Bronchial epithelial cell (primary cell): Measurements from ENCODE around the gene FAM13B. TPM values are rescaled to one million over a fixed set of nuclear protein-coding genes. Genes with fewer than 3 reads are reported as not detected.
A peak's percentile ranks its signal among the peaks of the same experiment; 100 is the strongest.
"Not testable (repeated sequence)": the region's sequence is repeated elsewhere in the genome, so short reads cannot be mapped to it uniquely, and the experiment has no call there.

ENCODE experiments used
- DNase-seq: peaks from one replicate; pipeline ENCODE4 v3.0.0-alpha.2; 2010; ENCODE audit warnings: low read depth
- FAIRE-seq: peaks from 2 replicates; lab custom pipeline; 2011; peaks lifted over from hg19 to GRCh38; lab: Jason Lieb, UNC
- H3K27me3 ChIP-seq: 2 replicates; pipeline ENCODE4 v1.5.1; 2011; ENCODE audit warnings: low read length; ENCODE audit not compliant: control insufficient read depth, insufficient read depth
- H3K36me3 ChIP-seq: 2 replicates; pipeline ENCODE4 v1.5.1; 2011; ENCODE audit warnings: low read length; ENCODE audit not compliant: control insufficient read depth, insufficient read depth
- H3K4me3 ChIP-seq: 2 replicates; pipeline ENCODE4 v1.5.1; 2011; ENCODE audit warnings: mild to moderate bottlenecking, low read depth, low read length, control low read depth
- total RNA-seq: library from RNA; depleted of rRNA; stranded (reverse); fragments of >200 nt; gene quantifications from 2 replicates; pipeline ENCODE4 v1.2.1, GENCODE V29; 2014
- TF ChIP-seq, protein P1 (sequence below): IDR thresholded peaks from 2 replicates; pipeline ENCODE4 v1.5.1; 2011; ENCODE audit warnings: mild to moderate bottlenecking, moderate library complexity, low read length, control low read depth, inconsistent platforms; ENCODE audit not compliant: insufficient read depth, severe bottlenecking

Gene FAM13B
- total RNA-seq, 1 donor from 2014 or later = 10.5 TPM

DNA sequence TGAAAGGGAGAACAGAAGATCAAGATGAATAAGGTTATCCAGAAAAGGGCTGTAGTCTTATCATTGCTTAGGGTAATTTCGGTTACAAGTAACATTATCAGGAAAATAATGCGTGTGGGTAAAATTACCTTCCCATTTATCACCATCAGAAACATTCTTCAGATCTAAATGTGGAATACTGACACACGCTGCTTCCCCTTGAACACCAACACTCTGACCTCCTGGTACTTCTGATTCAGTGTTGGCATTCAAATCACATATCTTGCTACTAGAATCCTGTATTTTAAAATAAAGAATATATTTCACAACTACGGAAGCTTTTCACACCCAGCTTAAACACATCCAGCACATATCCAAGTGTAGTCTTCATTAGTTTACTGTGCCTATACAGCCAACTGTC is 73.4 kb downstream of the FAM13B start:
- no peak for DNase-seq
- FAIRE-seq = no peak
- peaks cover 2% of the 10 kb centered on the region for H3K36me3 ChIP-seq
- H3K27me3 ChIP-seq = no peaks in the 10 kb centered on the region
- H3K4me3 ChIP-seq = no peak overlapping the region
- TF ChIP-seq, protein P1, sequence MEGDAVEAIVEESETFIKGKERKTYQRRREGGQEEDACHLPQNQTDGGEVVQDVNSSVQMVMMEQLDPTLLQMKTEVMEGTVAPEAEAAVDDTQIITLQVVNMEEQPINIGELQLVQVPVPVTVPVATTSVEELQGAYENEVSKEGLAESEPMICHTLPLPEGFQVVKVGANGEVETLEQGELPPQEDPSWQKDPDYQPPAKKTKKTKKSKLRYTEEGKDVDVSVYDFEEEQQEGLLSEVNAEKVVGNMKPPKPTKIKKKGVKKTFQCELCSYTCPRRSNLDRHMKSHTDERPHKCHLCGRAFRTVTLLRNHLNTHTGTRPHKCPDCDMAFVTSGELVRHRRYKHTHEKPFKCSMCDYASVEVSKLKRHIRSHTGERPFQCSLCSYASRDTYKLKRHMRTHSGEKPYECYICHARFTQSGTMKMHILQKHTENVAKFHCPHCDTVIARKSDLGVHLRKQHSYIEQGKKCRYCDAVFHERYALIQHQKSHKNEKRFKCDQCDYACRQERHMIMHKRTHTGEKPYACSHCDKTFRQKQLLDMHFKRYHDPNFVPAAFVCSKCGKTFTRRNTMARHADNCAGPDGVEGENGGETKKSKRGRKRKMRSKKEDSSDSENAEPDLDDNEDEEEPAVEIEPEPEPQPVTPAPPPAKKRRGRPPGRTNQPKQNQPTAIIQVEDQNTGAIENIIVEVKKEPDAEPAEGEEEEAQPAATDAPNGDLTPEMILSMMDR = no peak

DNA sequence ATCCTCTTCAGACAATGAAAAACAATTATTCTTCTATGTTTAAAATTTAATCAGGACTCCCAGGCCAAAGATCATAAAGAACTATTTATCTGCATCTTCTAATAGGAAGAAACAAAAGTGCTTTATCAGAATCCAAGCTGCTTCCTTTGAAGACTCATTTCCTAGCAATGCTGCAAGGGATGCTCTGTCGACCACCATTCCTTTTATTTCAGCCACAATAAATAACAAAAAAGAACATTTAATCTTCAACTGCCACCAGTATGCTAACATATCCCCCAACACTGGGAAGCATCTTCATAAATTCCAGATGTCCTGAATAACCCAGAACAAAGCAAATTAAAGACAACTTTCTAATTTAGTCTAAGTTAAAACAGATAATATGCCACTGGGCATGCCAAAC is 74.9 kb downstream of the FAM13B start:
- DNase-seq (no peak), FAIRE-seq (no peak)
- TF ChIP-seq, protein P1 = no peak
- Histone ChIP-seq H3K36me3 (peaks cover 5% of the 10 kb centered on the region), H3K4me3 (no peak overlapping the region), H3K27me3 (no peaks in the 10 kb centered on the region)

DNA sequence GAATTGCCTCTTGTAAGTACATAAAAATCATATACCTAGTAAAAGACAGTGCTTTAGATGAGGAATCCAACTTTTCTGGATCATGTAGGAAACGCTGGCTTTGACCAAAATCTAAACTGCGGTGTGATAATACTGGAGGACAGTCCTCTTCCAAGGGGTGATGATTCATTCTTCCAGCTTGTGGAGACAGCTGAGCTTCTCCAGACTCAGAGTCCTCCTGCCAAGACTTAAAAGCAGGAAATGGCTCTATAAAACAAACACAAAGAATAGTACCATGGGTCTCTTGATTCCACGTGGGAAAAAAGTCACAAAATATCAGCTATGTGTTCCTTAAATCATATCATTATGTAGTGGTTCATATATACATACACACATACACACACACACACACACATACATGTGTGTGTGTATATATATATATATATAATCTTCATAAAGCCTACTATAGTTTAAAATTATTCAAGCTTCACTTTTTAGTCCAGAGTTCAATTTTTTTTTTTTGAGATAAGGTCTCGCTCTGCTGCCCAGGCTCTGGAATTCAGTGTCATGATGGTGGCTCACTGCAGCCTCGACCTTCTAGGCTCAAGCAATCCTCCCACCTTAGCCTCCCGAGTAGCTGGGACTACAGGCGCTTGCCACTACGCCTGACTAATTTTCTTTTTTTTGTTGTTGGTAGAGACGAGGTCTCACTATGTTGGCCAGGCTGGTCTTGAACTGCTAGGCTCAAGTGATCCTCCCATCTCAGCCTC is 78.6 kb downstream of the FAM13B start:
- peaks cover 7% of the 10 kb centered on the region for H3K36me3 ChIP-seq
- no peaks in the 10 kb centered on the region for H3K27me3 ChIP-seq
- DNase-seq (peak; percentile 54), FAIRE-seq (no peak)
- TF ChIP-seq, protein P1 = no peak
- no peak overlapping the region for H3K4me3 ChIP-seq

DNA sequence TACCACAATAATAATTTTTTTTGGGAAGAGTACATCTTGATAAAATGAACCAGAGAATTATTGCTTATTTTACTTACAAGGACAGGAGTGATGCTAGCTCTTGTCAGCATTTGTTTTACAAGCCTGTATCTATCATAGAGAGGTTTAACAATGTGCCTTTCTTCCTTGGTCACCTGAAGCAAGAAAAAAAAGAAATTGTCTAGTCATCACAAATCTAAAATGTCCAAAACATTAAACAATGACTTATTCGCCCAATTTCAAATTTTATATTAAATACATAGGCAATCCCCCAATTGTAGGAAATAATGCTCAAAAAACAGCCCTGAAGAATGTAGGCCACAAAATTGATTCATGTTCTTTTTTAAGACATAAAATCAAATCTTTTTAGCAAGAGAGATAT is 87.1 kb downstream of the FAM13B start:
- Histone ChIP-seq H3K4me3 (no peak overlapping the region), H3K36me3 (peaks cover 14% of the 10 kb centered on the region), H3K27me3 (no peaks in the 10 kb centered on the region)
- FAIRE-seq (no peak), DNase-seq (no peak)
- TF ChIP-seq, protein P1 = no peak

DNA sequence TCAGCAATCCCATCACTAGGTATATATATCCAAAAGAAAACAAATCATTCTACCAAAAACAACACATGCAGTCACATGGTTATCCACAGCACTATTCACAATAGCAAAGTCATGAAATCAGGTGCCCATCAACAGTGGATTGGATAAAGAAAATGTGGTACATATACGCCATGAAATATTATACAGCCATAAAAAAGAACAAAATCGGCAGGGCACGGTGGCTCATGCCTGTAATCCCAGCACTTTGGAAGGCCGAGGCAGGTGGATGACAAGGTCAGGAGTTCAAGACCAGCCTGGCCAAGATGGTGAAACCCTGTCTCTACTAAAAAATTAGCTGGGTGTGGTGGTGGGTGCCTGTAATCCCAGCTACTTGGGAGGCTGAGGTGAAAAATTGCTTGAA is 88.6 kb downstream of the FAM13B start:
- H3K4me3 ChIP-seq, FAIRE-seq, DNase-seq, H3K27me3 ChIP-seq: not testable (repeated sequence)
- H3K36me3 ChIP-seq = peaks cover 15% of the 10 kb centered on the region

DNA sequence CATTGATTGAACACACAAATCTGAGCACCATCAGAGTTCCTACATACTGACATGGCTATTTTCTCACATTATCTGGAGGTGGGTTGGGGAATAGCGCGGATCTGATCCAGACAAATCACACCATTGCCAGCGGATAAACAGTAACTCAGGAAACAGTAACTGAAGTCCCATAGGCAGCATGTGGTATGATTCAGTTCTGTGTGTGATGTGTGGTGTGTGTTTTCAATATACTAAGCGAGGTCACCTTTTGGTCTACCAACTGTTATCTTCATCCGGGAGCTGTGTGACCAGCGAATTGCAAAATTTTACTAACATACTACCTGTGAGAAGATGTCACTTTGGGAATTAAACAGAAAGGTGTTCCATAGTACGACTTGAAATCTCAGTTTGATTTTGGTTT is 93.5 kb downstream of the FAM13B start:
- no peaks in the 10 kb centered on the region for H3K27me3 ChIP-seq
- peaks cover 13% of the 10 kb centered on the region for H3K36me3 ChIP-seq
- TF ChIP-seq, protein P1 = no peak
- no peak overlapping the region for H3K4me3 ChIP-seq
- FAIRE-seq = no peak
- no peak for DNase-seq
